Measurements from ENCODE around the gene KCND3.

- TF ChIP-seq CTCF (IDR thresholded peaks at IDR 0.05) (no peak), EZH2phosphoT487 (IDR thresholded peaks at IDR 0.05) (no peak), EZH2 (IDR thresholded peaks at IDR 0.05) (no peak)
Observed at GRCh38 chr1:112007169-112007568, 17.7 kb upstream of the KCND3 start.

Data from neural progenitor cell (in vitro differentiated cells).